NT2/D1 (cell line): Measurements from ENCODE around the gene BCLAF1.

ENCODE experiments used
- DNase-seq: peaks from one replicate; pipeline ENCODE4 v3.0.0-alpha.2; 2011; ENCODE audit warnings: low read depth, low spot score
- H3K27me3 ChIP-seq: 2 replicates; pipeline ENCODE4 v1.6.0; 2011; ENCODE audit warnings: mild to moderate bottlenecking; ENCODE audit not compliant: insufficient read length, insufficient read depth
- H3K36me3 ChIP-seq: 2 replicates; pipeline ENCODE4 v1.6.1; 2011; ENCODE audit warnings: mild to moderate bottlenecking, low read length, mixed read lengths; ENCODE audit not compliant: insufficient read depth, insufficient read length
- H3K4me1 ChIP-seq: 2 replicates; pipeline ENCODE4 v1.5.1; 2011; ENCODE audit not compliant: insufficient read depth, insufficient read length
- H3K4me3 ChIP-seq: 2 replicates; pipeline ENCODE4 v1.5.1; 2011; ENCODE audit warnings: low read depth; ENCODE audit not compliant: insufficient read length
- H3K9ac ChIP-seq: 2 replicates; pipeline ENCODE4 v1.6.0; 2011; ENCODE audit warnings: low read depth; ENCODE audit not compliant: insufficient read length
- H3K9me3 ChIP-seq: 2 replicates; pipeline ENCODE4 v1.5.1; 2011; ENCODE audit warnings: mild to moderate bottlenecking, low read length; ENCODE audit not compliant: insufficient read depth
- SUZ12 ChIP-seq: IDR thresholded peaks from 2 replicates; pipeline ENCODE4 v1.6.1; 2011; ENCODE audit not compliant: insufficient read length, insufficient read depth; ENCODE audit errors: extremely low read depth
- YY1 ChIP-seq: IDR thresholded peaks from 2 replicates; pipeline ENCODE4 v1.6.1; 2011; ENCODE audit not compliant: insufficient read length, insufficient read depth
- ZNF274 ChIP-seq: IDR thresholded peaks from 2 replicates; pipeline ENCODE4 v1.6.1; 2011; ENCODE audit warnings: mild to moderate bottlenecking, low read depth, low read length

BCLAF1 gene

GRCh38 chr6:136289579-136290409, at the start of gene BCLAF1:
BCLAF1 (minus strand) TSS chr6:136289846; CDS start chr6:136279866, 9,980 bp downstream.
- peaks cover 3% of the 10 kb centered on the region for H3K4me1 ChIP-seq
- H3K9ac ChIP-seq = peak within 1 kb of the TSS; percentile 98

GRCh38 chr6:136338486-136338885, 48.8 kb upstream of the BCLAF1 start:
- H3K4me1 ChIP-seq = peaks cover 2% of the 10 kb centered on the region
- H3K4me3 ChIP-seq = no peak overlapping the region
- no peaks in the 10 kb centered on the region for H3K9me3 ChIP-seq
- TF ChIP-seq YY1 (no peak), ZNF274 (no peak), SUZ12 (no peak)
- no peaks in the 10 kb centered on the region for H3K36me3 ChIP-seq
- DNase-seq = no peak
- H3K9ac ChIP-seq = no peak overlapping the region
- no peaks in the 10 kb centered on the region for H3K27me3 ChIP-seq

More at GRCh38 chr6:136289579-136290409, at the start of gene BCLAF1:
- peak; percentile 36 for TF ChIP-seq YY1
- TF ChIP-seq ZNF274 = no peak
- H3K4me3 ChIP-seq = peak within 1 kb of the TSS; percentile 93
- no peaks in the 10 kb centered on the region for H3K27me3 ChIP-seq
- H3K36me3 ChIP-seq = peaks cover 12% of the 10 kb centered on the region
- no peaks in the 10 kb centered on the region for H3K9me3 ChIP-seq
- peak; percentile 92 for DNase-seq

GRCh38 chr6:136337606-136338005, 48.0 kb upstream of the BCLAF1 start:
- Histone ChIP-seq H3K36me3 (no peaks in the 10 kb centered on the region), H3K9me3 (no peaks in the 10 kb centered on the region), H3K27me3 (no peaks in the 10 kb centered on the region), H3K4me3 (no peak overlapping the region), H3K4me1 (peaks cover 2% of the 10 kb centered on the region), H3K9ac (no peak overlapping the region)
- TF ChIP-seq SUZ12 (no peak), YY1 (no peak), ZNF274 (no peak)
- no peak for DNase-seq

GRCh38 chr6:136337121-136337520, 47.5 kb upstream of the BCLAF1 start:
- no peak overlapping the region for H3K9ac ChIP-seq
- H3K4me3 ChIP-seq = no peak overlapping the region
- no peaks in the 10 kb centered on the region for H3K9me3 ChIP-seq
- no peaks in the 10 kb centered on the region for H3K36me3 ChIP-seq
- H3K4me1 ChIP-seq = peaks cover 2% of the 10 kb centered on the region
- DNase-seq = no peak
- TF ChIP-seq SUZ12 = no peak
- no peak for TF ChIP-seq YY1
- no peak for TF ChIP-seq ZNF274
- no peaks in the 10 kb centered on the region for H3K27me3 ChIP-seq

- Histone ChIP-seq H3K9ac (no peak overlapping the region), H3K27me3 (no peaks in the 10 kb centered on the region), H3K36me3 (no peaks in the 10 kb centered on the region), H3K4me1 (peaks cover 2% of the 10 kb centered on the region), H3K4me3 (no peak overlapping the region), H3K9me3 (no peaks in the 10 kb centered on the region)
- no peak for DNase-seq
- TF ChIP-seq SUZ12 = no peak
- TF ChIP-seq ZNF274 = no peak
- TF ChIP-seq YY1 = no peak
Measured at GRCh38 chr6:136335736-136336363, 46.2 kb upstream of the BCLAF1 start.

- Histone ChIP-seq H3K36me3 (no peaks in the 10 kb centered on the region), H3K9ac (no peak overlapping the region), H3K4me1 (peaks cover 2% of the 10 kb centered on the region), H3K27me3 (no peaks in the 10 kb centered on the region), H3K9me3 (no peaks in the 10 kb centered on the region), H3K4me3 (no peak overlapping the region)
- DNase-seq = no peak
- no peak for TF ChIP-seq ZNF274
Measured at GRCh38 chr6:136334853-136335252, 45.2 kb upstream of the BCLAF1 start.

GRCh38 chr6:136334465-136334846, 44.8 kb upstream of the BCLAF1 start:
- no peak overlapping the region for H3K9ac ChIP-seq
- no peak overlapping the region for H3K4me3 ChIP-seq
- H3K9me3 ChIP-seq = no peaks in the 10 kb centered on the region
- DNase-seq = no peak
- no peaks in the 10 kb centered on the region for H3K36me3 ChIP-seq
- H3K4me1 ChIP-seq = peaks cover 2% of the 10 kb centered on the region
- no peak for TF ChIP-seq YY1
- no peak for TF ChIP-seq SUZ12
- TF ChIP-seq ZNF274 = no peak
- H3K27me3 ChIP-seq = no peaks in the 10 kb centered on the region
